ENCODE results near the gene FRMD8.

Gene FRMD8, protein sequence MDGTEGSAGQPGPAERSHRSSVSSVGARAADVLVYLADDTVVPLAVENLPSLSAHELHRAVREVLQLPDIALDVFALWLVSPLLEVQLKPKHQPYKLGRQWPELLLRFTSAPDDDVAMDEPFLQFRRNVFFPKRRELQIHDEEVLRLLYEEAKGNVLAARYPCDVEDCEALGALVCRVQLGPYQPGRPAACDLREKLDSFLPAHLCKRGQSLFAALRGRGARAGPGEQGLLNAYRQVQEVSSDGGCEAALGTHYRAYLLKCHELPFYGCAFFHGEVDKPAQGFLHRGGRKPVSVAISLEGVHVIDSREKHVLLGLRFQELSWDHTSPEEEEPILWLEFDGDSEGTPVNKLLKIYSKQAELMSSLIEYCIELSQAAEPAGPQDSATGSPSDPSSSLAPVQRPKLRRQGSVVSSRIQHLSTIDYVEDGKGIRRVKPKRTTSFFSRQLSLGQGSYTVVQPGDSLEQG

DNA sequence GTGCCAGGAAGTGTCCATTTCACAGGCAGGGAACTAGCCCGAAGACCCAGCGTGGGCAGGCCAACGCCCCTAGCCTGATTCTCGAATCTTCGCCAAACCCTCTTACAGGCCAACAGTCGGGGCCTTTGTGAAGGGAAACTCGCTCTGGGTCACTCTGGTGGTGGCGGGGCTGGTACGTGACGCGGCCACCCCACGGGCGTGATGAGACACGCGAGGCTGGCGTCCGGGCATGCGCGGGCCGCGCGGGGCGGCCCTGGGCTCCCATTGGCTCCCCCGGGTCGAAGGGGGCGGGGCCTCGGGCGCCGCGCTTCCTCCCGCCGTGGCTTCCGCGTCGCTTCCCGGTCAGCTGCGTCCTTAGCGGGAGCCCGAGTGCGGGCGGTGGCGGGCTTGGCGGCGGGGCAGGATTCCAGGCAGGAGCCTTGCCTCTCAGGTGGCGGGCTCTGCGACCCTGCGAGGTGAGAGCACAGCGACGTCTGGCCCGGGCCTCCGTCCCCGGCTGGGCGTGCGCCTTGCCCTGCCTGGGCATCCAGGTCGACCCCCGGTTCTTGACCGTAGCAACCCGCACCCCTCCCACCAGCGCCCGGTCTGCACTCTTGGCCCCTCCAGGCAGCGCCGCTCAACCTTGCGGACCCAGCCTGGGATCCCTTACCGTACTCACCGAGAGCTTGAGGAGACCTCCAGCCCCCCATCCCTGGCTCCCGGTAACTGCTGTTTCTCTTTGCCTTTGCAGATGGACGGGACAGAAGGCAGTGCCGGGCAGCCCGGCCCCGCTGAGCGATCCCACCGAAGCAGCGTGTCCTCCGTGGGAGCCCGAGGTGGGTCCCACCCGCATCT lies at the start of gene FRMD8:
TSS of gene FRMD8 (plus strand) at position 331 of the 834 bp plus-strand sequence. CDS start at position 731, 400 bp downstream.
- DNase-seq (ENCODE audit: extremely low spot score): peak; percentile 96
- CTCF ChIA-PET: interaction anchor here (1.0 to 4.0 kb wide), 12 partner anchors 8 to 112 kb away, joined by 3 to 31 read pairs (median 5); partner anchors contain the start of gene MALAT1
- TF ChIP-seq, protein P1, sequence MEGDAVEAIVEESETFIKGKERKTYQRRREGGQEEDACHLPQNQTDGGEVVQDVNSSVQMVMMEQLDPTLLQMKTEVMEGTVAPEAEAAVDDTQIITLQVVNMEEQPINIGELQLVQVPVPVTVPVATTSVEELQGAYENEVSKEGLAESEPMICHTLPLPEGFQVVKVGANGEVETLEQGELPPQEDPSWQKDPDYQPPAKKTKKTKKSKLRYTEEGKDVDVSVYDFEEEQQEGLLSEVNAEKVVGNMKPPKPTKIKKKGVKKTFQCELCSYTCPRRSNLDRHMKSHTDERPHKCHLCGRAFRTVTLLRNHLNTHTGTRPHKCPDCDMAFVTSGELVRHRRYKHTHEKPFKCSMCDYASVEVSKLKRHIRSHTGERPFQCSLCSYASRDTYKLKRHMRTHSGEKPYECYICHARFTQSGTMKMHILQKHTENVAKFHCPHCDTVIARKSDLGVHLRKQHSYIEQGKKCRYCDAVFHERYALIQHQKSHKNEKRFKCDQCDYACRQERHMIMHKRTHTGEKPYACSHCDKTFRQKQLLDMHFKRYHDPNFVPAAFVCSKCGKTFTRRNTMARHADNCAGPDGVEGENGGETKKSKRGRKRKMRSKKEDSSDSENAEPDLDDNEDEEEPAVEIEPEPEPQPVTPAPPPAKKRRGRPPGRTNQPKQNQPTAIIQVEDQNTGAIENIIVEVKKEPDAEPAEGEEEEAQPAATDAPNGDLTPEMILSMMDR (IDR thresholded peaks at IDR 0.05; ENCODE audit: control extremely low read depth, extremely low read depth, low read depth, missing control alignments): no peak
- POLR2A ChIA-PET: interaction anchor here (0.5 to 2.6 kb wide), 11 partner anchors 11 to 1080 kb away, joined by 3 to 11 read pairs (median 6); partner anchors contain the start of genes MALAT1, NEAT1 and PELI3

DNA sequence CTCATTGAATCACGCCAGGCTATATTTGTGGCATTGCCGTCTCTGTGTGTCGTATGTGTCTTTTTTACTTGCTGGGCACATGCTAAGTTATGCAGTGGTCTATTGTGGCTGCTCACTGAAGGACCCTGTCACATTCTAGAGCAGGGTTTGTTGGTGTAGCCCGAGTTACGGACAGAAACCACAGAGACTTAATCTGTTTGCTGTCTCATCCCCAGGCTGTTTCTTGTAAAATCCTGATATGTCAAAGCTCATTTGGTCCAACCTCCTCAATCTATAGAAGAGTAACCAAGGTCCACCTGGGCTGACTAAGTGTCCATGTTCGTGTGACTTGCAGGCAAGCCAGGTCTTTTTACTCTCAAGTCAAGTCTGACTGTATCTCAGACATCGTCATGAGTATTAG lies 47.8 kb upstream of the FRMD8 start:
- POLR2A ChIA-PET: interaction anchor here (0.6 kb wide), 1 partner anchor 9 kb away, joined by 5 read pairs; no protein-coding TSS in a partner anchor
- CTCF ChIA-PET: interaction anchor here (2.0 to 4.2 kb wide), 3 partner anchors 9 to 23 kb away, joined by 6 to 24 read pairs (median 21); partner anchors contain the start of gene CDC42EP2
- DNase-seq (ENCODE audit: extremely low spot score): no peak
- TF ChIP-seq, protein P1 (IDR thresholded peaks at IDR 0.05; ENCODE audit: control extremely low read depth, extremely low read depth, low read depth, missing control alignments): no peak

DNA sequence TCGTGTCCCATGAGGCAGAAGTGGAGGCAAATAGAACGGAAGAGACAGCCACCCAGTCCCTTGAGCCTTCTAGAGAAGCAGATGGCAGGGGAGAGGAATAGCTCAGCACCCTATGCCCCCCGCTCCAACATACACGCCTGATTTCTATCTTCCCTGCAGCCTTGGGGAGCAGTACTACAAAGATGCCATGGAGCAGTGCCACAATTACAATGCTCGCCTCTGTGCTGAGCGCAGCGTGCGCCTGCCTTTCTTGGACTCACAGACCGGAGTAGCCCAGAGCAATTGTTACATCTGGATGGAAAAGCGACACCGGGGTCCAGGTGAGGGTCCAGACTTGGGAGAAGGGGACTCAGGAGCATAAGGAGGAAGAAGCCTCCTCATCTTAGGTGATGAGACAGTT lies 46.2 kb upstream of the FRMD8 start:
- ChIA-PET POLR2A (no interaction called here), CTCF (interaction anchor here (4.2 kb wide), 1 partner anchor 24 kb away, joined by 24 read pairs; the partner anchor contains the start of gene CDC42EP2)
- TF ChIP-seq, protein P1 (IDR thresholded peaks at IDR 0.05; ENCODE audit: control extremely low read depth, extremely low read depth, low read depth, missing control alignments): no peak
- DNase-seq (ENCODE audit: extremely low spot score): no peak

DNA sequence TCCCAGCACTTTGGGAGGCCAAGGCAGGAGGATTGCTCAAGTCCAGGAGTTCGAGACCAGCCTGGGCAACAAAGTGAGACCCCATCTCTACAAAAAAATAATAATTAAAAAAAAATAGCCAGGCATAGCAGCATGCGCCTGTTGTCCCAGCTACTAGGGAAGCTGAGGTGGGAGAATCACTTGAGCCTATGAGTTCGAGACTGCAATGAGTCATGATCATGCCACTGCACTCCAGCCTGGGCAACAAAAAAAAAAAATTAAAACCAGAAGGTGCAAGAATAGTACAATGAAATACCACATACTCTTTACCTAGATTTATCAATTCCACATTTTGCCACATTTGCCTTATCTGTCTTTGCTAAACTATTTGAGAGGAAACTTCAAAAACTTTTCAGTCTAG lies 44.6 kb upstream of the FRMD8 start:
- TF ChIP-seq, protein P1 (IDR thresholded peaks at IDR 0.05; ENCODE audit: control extremely low read depth, extremely low read depth, low read depth, missing control alignments): no peak
- ChIA-PET POLR2A (no interaction called here), CTCF (interaction anchor here (1.6 to 3.4 kb wide), 2 partner anchors 12 to 27 kb away, joined by 5 to 17 read pairs; partner anchors contain the start of gene CDC42EP2)
- DNase-seq (ENCODE audit: extremely low spot score): no peak

DNA sequence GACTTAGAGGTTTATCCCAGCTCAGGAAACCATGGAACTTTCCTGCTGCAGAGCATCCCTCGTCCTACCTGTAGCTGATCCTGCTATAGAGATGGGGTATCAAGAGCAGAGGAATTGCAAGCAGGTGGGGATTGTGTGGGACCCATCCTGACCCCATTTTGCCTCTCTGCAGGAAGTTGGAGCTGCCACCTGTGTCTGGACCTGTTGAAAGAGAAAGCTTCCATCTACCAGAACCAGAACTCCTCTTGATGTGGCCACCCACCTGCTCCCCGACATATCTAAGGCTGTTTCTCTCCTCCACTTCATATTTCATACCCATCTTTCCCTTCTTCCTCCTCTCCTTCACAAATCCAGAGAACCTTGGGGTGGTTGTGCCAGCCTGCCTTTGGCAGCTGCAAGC lies 34.9 kb upstream of the FRMD8 start:
- TF ChIP-seq, protein P1 (IDR thresholded peaks at IDR 0.05; ENCODE audit: control extremely low read depth, extremely low read depth, low read depth, missing control alignments): no peak
- ChIA-PET POLR2A (interaction anchor here (1.0 kb wide), 1 partner anchor 17 kb away, joined by 3 read pairs; no protein-coding TSS in a partner anchor), CTCF (interaction anchor here (1.1 to 4.1 kb wide), 8 partner anchors 10 to 339 kb away, joined by 3 to 29 read pairs (median 6); partner anchors contain the start of gene DPF2)

DNA sequence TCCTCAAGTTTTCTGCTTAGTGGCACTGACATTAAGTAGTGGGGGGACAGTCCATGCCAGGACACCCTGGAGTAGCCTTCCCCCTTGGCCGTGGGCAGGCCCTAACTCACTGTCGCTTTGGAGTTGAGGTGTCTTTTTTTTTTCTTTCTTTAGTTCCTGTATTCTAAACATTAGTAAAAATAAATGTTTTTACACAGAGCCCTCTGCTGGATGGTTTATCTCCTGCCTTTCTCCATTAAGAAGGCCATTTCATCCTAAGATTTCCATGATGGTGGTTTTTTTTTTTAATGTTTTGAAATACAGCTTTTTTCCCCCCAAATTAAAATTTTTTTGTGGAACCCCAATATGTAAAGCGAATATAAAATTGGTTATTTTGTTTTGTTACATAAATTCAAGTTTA lies 33.7 kb upstream of the FRMD8 start:
- no peak for DNase-seq (ENCODE audit: extremely low spot score)
- CTCF ChIA-PET: interaction anchor here (1.5 to 4.1 kb wide), 5 partner anchors 9 to 158 kb away, joined by 3 to 29 read pairs (median 8); partner anchors contain the start of gene DPF2
- POLR2A ChIA-PET: no interaction called here
- TF ChIP-seq, protein P1 (IDR thresholded peaks at IDR 0.05; ENCODE audit: control extremely low read depth, extremely low read depth, low read depth, missing control alignments): peak; percentile 19

More for the DNA sequence above, 34.9 kb upstream of the FRMD8 start:
- DNase-seq (ENCODE audit: extremely low spot score): no peak

Data from GM10248 (cell line).